Peyer's patch (tissue), 4 donors: ENCODE data around the gene TLR9.

Source experiments
- CTCF ChIP-seq, 6 experiments: fragments of 450-650 bp in 4 of 6; fragments of 200-600 bp in 2 of 6; sonication (generic) in 1 of 6; IDR thresholded peaks; one replicate each; pipeline ENCODE4 v1.5.1; 2017 to 2019; ENCODE audit warnings: antibody characterized with exemption in 6 of 6, mild to moderate bottlenecking in 3 of 6, moderate library complexity in 1 of 6
- POLR2A ChIP-seq, 2 donors: fragments of 450-650 bp; IDR thresholded peaks; one replicate each; pipeline ENCODE4 v1.5.1; 2017; ENCODE audit warnings: antibody characterized with exemption in 2 of 2, mild to moderate bottlenecking in 2 of 2, moderate library complexity in 2 of 2

- no peak for TF ChIP-seq CTCF (IDR thresholded peaks at IDR 0.05)
- TF ChIP-seq POLR2A (IDR thresholded peaks at IDR 0.05) = no peak
Observed at GRCh38 chr3:52256159-52256558, 30.7 kb upstream of the TLR9 start.
